NCI-H1417 (cell line): Measurements from ENCODE around the gene KANK3.
"Not testable (repeated sequence)": the region's sequence is repeated elsewhere in the genome, so short reads cannot be mapped to it uniquely, and the experiment has no call there.

Experiments
- DNase-seq, 3 experiments: peaks; one replicate each; lab custom pipeline; 2025; lab: John Stamatoyannopoulos, UW

KANK3 gene

GRCh38 chr19:8370176-8371010 lies 27.3 kb upstream of the KANK3 start:
- no peak for DNase-seq

DNA sequence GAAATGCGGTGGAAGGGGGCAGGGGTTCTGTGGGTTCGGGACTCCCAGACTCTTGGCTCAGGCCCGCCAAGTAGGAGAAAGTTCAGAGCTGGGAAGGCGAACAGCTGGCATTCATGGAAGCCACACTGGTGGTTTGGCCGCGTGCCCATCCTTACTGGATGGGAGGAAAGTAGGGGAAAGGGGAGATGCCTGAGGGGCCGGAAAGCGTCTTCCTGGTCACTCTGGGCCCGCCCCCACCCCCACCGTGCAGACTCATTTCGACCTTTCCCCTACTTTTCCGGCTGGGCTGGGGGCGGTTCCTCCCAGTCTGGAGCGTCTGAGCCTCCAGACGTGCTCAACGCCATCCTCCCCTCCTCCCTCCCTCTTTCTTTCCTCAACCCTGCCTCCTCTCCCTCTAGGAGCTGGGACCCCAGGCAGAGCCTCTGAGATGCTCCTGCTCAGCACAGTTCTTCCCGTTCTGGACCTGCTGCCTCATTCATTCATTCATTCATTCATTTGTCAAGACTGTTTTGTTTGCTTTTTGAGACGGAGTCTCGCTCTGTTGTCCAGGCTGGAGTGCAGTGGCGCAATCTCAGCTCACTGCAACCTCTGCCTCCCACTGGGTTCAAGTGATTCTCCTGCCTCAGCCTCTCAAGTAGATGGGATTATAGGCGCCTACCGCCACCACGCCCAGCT lies 24.4 kb upstream of the KANK3 start:
- DNase-seq, result peak; percentile 10 to 62 (median 20)

DNA sequence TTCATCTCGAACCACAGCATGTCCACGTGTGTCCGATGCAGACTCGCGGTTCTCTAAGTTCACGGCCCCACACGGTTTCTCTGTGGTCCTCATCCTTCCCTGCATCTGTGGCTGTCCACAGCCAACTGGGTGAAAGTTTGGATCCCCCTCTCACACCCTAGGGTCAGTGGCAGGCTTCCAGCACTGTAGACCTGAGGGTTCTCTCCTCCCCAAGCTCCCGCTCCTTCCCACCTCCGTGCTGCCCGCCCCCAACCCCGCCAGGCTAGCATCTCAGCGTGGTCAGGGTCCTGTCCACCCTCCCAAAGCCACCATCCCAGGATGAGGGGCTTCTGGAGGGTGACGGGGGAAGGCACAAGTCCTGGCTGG lies 23.9 kb upstream of the KANK3 start:
- no peak for DNase-seq

DNA sequence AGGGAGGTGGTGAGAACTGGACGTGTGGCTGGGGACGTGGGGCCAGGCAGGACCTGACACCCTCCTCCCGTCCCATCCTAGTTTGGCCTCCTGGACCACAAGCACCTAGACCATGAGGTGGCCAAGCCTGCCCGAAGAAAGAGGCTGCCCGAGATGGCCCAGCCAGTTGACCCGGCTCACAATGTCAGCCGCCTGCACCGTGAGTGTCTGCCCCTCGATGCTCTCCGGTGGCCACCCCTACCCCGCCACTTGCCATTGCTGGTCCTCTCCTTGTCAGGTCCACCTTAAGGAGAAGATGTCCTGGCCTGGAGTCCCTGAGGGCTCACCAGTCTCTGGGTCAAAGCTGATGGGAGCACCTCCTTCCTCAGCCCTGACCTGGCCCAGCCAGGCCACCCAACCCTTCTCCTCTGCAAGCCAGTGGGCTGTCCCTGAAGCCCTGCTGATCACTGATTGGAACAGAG lies 23.1 kb upstream of the KANK3 start:
- DNase-seq, result no peak

GRCh38 chr19:8363803-8364771 lies 21.0 kb upstream of the KANK3 start, which contains the start of gene ANGPTL4:
Gene ANGPTL4 (plus strand): TSS chr19:8364155. CDS start chr19:8364322, 167 bp downstream.
- DNase-seq, result peak in 2 of 3 experiments; percentile 30 to 35

- DNase-seq, result peak in 1 of 3 experiments; percentile 27
Observed at GRCh38 chr19:8361921-8362793, 19.1 kb upstream of the KANK3 start.

- no peak for DNase-seq
Observed at GRCh38 chr19:8360196-8360595, 17.1 kb upstream of the KANK3 start.

GRCh38 chr19:8358948-8359347 lies 15.9 kb upstream of the KANK3 start:
- DNase-seq, result no peak

DNA sequence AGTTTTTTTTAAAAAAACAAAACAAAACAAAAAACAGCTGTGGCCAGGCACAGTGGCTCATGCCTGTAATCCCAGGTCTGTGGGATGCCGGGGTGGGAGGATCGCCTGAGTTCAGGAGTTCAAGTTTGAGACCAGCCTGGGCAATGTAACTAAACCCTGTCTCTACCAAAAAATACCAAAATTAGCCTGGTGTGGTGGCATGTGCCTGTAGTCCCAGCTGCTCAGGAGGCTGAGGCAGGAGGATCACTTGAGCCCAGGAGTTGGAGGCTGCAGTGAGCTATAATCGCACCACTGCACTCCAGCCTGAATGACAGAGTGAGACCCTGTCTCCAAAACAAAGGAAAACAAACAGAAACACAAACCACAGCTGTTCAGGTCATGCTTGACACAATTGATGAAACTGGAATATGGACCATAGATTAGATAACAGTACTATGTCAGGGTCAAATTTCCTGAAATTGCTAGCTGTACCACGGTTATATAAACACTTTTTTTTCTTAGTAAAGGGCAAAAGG lies 14.0 kb upstream of the KANK3 start:
- DNase-seq, result no peak

- DNase-seq, result no peak
Observed at GRCh38 chr19:8355631-8356402, 12.8 kb upstream of the KANK3 start.

- DNase-seq, result peak in 1 of 3 experiments; percentile 38
Observed at GRCh38 chr19:8352845-8353244, 9.8 kb upstream of the KANK3 start.

GRCh38 chr19:8352134-8352827 lies 9.2 kb upstream of the KANK3 start:
- DNase-seq, result peak in 1 of 3 experiments; percentile 38

DNA sequence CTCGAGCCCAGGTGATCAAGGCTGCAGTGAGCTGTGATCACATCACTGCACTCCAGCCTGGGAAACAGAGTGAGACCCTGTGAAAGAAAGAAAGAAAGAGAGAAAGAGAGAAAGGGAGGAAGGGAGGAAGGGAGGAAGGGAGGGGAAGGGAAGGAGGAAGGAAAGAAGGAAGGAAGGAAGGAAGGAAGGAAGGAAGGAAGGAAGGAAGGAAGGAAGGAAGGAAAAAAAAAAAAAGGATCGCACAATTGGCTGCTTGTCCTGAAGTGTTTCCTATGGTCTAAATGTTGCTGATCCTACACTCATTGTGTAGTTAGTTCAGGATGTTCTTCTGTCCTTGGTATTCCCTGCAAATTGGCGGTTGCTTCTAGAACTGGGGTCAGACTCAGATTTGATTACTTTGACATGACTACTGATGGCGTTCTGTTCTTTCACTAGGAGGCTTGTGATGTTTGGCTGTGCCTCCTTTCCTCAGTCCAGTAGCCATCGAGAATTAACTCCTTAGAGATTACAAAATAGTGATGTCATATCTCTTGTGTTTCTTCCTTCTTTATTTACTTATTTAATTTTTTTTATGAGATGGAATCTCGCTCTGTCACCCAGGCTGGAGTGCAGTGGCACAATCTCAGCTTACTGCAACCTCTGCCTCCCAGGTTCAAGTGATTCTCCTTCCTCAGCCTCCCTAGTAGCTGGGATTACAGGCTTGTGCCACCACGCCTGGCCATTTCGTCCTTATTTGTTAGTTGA lies 6.7 kb upstream of the KANK3 start:
- DNase-seq, result not testable (repeated sequence)

GRCh38 chr19:8343483-8343844 lies 402 bp upstream of the KANK3 start:
- no peak for DNase-seq

GRCh38 chr19:8342316-8342683 lies 762 bp downstream of the KANK3 start:
- DNase-seq, result no peak

DNA sequence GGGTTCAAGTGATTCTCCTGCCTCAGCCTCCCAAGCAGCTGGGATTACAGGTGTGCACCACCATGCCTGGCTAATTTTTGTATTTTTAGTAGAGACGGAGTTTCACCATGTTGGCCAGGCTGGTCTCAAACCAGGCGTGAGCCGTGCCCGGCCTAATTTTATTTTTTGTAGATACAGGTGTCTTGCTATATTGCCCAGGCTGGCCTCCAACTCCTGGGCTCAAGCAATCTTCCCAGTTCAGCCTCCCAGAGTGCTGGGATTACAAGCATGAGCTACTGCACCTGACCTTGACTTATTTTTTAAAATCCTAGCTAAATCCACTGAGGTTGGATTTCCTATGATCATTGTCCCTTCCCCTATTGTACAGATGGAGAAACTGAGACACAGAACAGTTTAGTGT lies 1.6 kb downstream of the KANK3 start:
- not testable (repeated sequence) for DNase-seq

DNA sequence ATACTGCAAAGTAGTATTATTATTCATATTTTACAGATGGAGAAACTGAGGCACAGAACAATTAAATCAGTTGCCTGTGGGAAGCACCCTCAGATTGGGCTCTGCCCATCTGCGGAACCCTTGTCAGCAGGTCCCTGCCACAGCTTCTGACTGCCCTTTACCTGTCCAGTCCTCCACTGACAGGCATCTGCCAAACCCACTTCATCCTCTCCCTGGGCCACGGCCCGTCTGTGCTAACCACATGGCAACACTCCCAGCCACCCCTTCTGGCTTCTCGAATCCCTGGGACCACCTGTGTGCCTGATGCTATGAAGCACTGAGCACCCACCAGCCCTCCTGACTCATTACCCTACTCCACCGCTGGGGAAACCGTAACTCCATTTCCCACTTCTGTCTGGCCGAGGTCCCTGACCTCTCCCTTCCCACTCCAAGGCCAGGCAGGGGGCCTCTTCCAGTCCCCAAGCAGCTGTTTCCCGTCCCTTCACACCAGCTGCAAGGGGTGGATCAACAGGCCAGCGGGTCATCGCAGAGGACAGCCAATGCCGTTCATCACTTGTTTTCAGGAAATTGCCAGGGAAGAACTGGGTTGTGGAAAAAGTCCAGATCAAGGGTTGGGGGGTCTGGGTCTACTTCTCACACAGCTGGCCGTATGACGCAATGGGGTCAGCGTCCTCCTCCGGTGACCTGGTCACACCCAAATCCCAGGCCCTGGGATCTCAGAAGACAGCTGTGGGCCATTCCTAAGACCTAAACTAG lies 2.5 kb downstream of the KANK3 start:
- peak in 1 of 3 experiments; percentile 39 for DNase-seq

GRCh38 chr19:8338835-8339234 lies 4.2 kb downstream of the KANK3 start:
- DNase-seq, result no peak
